ENCODE results near the gene FBXW8.

The FBXW8 gene

DNA sequence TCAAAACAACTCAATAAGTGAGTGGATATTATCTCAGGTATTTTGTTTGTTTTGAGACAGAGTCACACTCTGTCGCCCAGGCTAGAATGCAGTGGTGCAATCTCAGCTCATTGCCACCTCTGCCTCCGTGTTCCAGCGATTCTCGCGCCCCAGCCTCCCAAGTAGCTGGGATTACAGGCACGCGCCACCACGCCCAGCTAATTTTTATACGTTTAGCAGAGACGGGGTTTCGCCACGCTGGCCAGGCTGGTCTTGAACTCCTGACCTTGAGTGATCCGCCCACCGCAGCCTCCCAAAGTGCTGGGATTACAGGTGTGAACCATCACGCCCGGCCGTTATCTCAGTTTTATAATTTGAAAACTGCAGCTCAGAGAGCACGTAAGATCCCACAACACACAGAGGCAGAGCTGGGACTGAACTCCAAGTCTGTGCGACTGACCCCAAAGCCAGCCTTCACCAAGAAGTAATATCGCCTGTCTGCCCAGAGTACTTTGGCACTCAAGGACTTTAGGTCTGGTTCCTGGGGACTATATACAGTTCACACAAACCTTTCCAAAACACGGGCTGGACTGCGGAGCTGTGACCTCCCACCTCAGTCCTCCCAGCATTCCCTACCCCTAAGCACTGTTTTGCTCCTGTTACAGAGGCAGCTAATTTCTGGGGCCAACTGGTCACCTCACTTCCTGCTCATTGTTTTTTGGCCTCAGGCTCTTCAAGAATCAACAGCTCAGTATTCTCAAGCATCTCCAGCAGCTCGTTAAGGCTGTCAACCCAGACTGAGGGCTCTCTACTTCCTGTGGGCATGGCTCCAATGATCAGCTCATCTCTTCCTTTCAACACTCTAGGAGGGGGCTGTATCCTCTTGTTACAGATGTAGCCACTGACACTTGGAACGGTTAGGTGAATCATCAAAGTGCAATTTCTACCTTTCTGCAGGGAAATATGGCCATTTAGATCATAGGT is 165.9 kb downstream of the FBXW8 start:
- DNase-seq (ENCODE audit: low spot score), result no peak

GRCh38 chr12:117079487-117079886 is 168.7 kb downstream of the FBXW8 start:
- DNase-seq (ENCODE audit: low spot score), result no peak

DNA sequence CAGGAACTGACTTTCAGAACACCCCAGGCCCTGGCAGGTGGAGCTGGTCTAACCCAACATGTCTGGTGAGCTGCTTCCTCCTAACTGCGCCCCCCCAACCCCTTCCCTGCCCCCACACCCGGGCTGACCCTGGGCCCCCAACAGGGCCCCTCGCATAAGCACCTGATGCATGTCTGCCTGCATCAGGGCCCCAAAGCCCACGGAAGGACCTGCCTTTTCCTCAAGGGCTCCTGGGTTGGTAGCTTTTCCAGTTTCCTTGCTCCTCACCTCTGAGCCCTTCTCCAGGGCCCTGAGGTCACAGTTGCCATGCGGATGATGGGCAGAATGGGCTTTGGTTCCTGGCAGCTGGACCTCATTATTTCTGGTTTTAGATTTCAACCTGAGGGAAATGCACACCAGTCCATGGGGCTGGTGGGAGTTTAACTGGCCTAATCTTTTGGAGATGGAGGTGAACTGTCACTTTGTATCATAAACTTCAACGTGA is 170.0 kb downstream of the FBXW8 start:
- DNase-seq (ENCODE audit: low spot score), result no peak

Measured in CD4-positive, alpha-beta T cell treated with Interleukin-15 for 4 hours (primary cell).